D341Med (cell line): ENCODE data around the gene TMEM269.
"Not testable (repeated sequence)": the region's sequence is repeated elsewhere in the genome, so short reads cannot be mapped to it uniquely, and the experiment has no call there.

Experiments
- DNase-seq: peaks from one replicate; pipeline ENCODE4 v3.0.0; 2012; ENCODE audit warnings: low spot score

TMEM269 gene

GRCh38 chr1:42776502-42776901 lies 8.3 kb upstream of the TMEM269 start:
- DNase-seq = no peak

GRCh38 chr1:42777852-42778251 lies 6.9 kb upstream of the TMEM269 start:
- peak; percentile 71 for DNase-seq

GRCh38 chr1:42779725-42780124 lies 5.1 kb upstream of the TMEM269 start:
- DNase-seq = no peak

- no peak for DNase-seq
These were observed 4.6 kb upstream of the TMEM269 start for GRCh38 chr1:42780176-42780575.

GRCh38 chr1:42783092-42783491 lies 1.7 kb upstream of the TMEM269 start:
- no peak for DNase-seq

- DNase-seq = no peak
These were observed 245 bp upstream of the TMEM269 start for GRCh38 chr1:42784547-42784945.

GRCh38 chr1:42786097-42786496 lies 1.3 kb downstream of the TMEM269 start:
- no peak for DNase-seq

GRCh38 chr1:42788021-42788420 lies 3.2 kb downstream of the TMEM269 start:
- peak; percentile 58 for DNase-seq

GRCh38 chr1:42793824-42794223 lies 9.0 kb downstream of the TMEM269 start:
- no peak for DNase-seq

- no peak for DNase-seq
These were observed 12.6 kb downstream of the TMEM269 start for GRCh38 chr1:42797414-42797813.

- DNase-seq = no peak
These were observed 13.2 kb downstream of the TMEM269 start for GRCh38 chr1:42797979-42798378.

- DNase-seq = no peak
These were observed 17.2 kb downstream of the TMEM269 start for GRCh38 chr1:42801832-42802473.

- no peak for DNase-seq
These were observed 21.4 kb downstream of the TMEM269 start for GRCh38 chr1:42806171-42806570.

GRCh38 chr1:42806593-42806992 lies 21.8 kb downstream of the TMEM269 start:
- no peak for DNase-seq

- no peak for DNase-seq
These were observed 22.4 kb downstream of the TMEM269 start for GRCh38 chr1:42807056-42807668.

- DNase-seq = not testable (repeated sequence)
These were observed 30.0 kb downstream of the TMEM269 start for GRCh38 chr1:42814815-42815214.

- no peak for DNase-seq
These were observed 31.3 kb downstream of the TMEM269 start for GRCh38 chr1:42815941-42816584.

GRCh38 chr1:42816585-42817439 lies 32.0 kb downstream of the TMEM269 start, which contains the start of the genes ERMAP and SVBP:
Gene ERMAP, plus strand, starts transcription at chr1:42817122. Its CDS starts 13,327 bp downstream, at chr1:42830449.
Gene SVBP, minus strand, starts transcription at chr1:42817397. Its CDS starts 853 bp downstream, at chr1:42816544.
- DNase-seq = peak; percentile 98

GRCh38 chr1:42817440-42817767 lies 32.6 kb downstream of the TMEM269 start:
- DNase-seq = no peak

GRCh38 chr1:42817976-42818375 lies 33.2 kb downstream of the TMEM269 start:
- no peak for DNase-seq

GRCh38 chr1:42820813-42821212 lies 36.0 kb downstream of the TMEM269 start:
- DNase-seq = no peak

- DNase-seq = no peak
These were observed 36.9 kb downstream of the TMEM269 start for GRCh38 chr1:42821690-42822089.
